Measurements from ENCODE around the gene RBBP8NL. TPM values are rescaled to one million over a fixed set of nuclear protein-coding genes. Genes with fewer than 3 reads are reported as not detected.

Gene RBBP8NL
- total RNA-seq, 2 donors from 2014 or later, result not detected

DNA sequence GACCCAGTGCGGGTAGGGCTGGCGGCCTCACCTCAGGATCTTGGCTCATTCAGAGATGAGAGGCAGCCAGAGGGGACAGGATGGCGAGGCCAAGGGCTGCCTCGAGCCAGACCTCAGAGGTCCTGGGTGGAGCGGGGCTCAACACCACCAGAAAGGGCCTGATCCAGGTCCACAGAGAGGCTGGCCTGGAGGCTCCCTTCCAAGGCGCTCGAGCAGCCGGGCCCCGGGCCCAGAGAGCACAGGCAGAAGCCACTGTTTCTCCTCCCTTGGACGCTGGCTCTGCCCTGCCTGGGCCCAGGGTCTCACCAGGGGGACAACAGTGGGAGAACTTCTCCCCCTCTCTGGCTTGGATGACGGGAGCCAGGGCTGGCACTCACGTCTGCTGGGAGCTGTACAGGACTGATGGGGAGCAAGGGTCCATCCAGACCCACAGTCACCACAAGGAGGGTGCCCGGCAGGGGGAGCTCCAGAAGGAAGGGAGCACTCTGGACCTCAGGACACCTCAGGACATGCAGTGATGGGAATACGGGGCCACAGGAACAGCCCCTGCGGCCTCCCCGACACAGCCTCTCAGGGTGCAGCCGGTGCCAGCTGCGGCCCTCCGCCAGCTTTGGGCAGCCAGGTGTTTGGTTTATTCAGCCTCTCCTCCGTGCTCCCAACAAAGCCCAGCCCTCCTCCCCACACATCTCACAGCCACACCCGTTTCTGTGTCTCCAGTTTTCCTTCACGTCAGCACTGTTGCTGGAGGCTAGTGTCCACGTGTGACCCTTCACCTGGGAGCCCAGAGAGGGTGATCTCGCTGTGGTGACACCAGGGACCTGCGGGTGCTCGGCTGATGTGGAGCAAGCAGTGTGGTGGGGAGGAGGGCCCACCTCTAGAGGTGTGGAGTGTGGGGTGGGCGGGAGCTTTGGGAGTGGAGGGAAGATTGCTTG is 31.8 kb downstream of the RBBP8NL start:
- H3K27ac Mint-ChIP-seq, result no peak overlapping the region
- H3K36me3 Mint-ChIP-seq, result peaks cover 0 to 8% of the 10 kb centered on the region in 2 donors
- ATAC-seq (peak in 1 of 2 donors; percentile 4), DNase-seq (ENCODE audit: low spot score in 2 of 2) (no peak)
- peaks cover 0 to 5% of the 10 kb centered on the region in 2 donors for H3K9me3 Mint-ChIP-seq

DNA sequence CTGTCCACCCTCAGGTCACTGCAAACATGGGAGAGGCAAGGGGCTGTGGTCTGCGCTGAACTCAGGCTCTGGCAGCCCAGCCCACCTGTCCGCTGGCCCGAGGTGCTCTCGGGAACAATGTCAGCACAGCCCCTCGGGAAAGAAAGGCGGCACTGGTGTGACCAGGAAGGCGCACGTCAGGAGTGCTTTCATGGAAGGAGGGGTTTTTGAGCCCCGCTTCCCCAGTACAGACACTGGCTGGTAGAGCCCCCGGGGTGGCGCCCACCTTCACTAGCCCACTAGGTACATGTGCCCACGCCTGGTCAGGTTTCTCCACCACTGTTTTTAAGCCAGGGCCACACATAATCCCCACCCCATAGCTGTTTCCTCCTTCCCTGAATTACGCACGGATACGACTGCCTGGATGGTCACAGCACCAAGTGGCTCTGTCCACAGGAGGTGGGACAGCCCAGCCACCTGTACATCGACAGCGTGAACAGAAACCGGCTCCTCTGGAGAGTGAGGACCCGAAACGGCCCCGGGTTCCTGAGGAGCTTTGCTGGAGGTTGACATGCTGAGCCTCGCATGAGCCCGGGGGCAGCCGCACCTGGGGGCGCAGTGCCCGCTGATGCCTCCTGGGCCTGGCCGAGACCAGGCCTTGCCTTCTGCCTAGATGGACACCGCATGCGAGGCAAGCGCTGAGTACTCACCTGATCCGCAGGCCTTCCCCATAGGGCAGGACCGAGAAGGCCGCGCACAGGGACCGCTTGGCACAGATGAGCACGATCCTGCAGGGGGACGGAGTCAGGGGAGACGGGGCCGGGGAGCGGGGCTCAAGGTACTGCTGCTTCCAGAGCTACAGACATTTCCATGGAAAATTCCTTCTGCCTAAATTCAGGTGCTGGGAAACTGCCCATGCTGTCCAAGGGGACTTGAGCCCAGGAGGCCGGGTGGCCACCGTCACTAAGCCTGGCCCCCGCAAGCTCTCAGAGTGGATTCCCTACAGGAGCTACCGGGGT is 32.8 kb downstream of the RBBP8NL start:
- Mint-ChIP-seq H3K36me3 (peaks cover 4 to 8% of the 10 kb centered on the region in 2 donors), H3K27ac (peak overlapping the region; percentile 36 to 55), H3K9me3 (peaks cover 0 to 5% of the 10 kb centered on the region in 2 donors)
- ATAC-seq (no peak), DNase-seq (ENCODE audit: low spot score in 2 of 2) (no peak)

DNA sequence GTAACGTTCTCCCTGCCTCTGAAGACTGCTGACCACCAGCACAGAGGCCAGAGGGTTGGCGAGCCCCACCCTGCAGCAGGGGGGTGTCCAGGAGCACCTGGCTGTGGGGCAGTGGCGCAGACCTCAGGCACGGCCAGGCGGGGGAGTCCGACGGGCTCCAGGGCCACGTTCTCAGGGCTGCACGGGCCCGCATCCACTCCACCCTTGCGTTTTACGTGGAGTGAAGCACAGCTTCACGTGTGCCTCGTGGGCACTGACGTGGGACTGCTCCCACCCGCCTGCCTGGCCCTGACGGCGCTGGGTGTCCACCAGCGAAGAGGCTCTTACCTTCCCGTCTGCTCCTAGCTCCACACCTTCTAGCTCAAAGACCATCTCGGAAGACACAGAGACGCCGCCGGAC is 33.5 kb downstream of the RBBP8NL start:
- Mint-ChIP-seq H3K27ac (peak overlapping the region in 1 of 2 donors; percentile 55), H3K9me3 (peaks cover 0 to 5% of the 10 kb centered on the region in 2 donors), H3K36me3 (peaks cover 11 to 14% of the 10 kb centered on the region in 2 donors)
- no peak for DNase-seq (ENCODE audit: low spot score in 2 of 2)
- ATAC-seq, result no peak

DNA sequence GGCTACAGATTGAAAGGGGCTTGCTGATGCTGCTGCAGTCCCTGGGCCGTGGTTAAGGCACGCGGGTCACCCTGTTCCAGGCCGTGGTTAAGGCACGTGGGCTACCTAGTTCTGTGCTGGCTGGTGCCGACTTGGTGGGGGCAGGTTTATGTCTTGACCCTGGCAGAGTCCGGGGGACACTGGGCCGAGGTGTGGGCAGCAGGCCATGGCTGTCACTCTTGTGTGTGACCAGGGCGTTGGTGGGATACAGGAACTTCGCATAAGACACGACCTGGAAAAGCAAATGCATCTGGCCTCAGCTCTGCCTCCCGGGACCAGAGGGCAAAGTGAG is 34.0 kb downstream of the RBBP8NL start:
- peaks cover 16 to 19% of the 10 kb centered on the region in 2 donors for H3K36me3 Mint-ChIP-seq
- no peak for ATAC-seq
- H3K9me3 Mint-ChIP-seq, result peaks cover 0 to 5% of the 10 kb centered on the region in 2 donors

DNA sequence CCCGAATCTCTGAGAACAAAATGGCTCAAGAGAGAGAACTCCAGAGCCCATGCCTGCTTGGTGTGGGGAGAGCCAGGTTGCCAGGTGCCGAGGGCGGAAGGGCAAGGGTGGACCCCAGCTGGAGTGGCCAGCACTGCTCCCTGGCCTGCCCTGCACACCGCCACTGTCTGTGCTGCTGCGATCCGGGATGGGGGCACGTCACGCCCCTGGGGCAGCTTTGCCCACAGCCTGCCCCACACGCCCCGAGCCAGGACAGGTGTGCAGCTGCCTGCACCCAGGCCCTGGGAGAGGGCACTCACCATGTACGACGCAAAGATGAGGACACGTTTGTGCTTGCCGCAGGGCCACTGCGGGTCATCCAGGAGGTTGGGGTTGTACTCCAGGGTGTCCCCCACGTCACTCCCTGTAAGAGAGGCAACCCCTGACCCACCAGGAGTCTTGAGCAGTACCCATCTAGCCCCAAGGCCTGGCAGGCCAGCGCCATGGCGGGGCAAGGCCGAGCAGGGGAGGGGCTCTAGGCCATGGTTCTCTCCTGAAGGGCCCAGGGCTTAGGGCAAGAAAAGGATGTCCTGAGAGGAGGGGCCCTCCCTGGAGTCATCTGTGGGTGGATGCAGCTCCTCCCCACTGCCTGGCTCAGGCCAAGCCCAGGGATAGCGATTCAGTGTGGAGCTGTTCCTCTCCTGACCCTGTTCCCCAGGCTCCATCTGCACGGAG is 34.6 kb downstream of the RBBP8NL start:
- ATAC-seq, result peak; percentile 14 to 35

More for the DNA sequence above, 34.0 kb downstream of the RBBP8NL start:
- H3K27ac Mint-ChIP-seq, result no peak overlapping the region
- no peak for DNase-seq (ENCODE audit: low spot score in 2 of 2)

DNA sequence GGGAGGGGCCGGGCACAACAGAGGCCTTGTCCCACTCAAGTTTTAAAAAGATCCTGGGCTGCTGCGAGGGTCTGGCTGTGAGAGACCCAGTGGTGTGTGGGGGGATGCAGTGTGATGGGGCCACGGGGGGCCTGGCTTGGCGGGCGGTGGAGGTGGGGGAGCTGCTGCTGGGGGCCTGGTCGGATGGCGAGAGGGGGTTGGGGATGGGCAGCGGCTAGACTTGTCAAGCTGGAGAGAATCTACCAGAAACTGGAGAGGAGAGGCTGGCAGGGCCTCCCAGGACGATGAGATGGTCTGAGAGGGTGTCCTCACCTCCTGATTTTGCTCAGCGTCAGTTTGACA is 35.3 kb downstream of the RBBP8NL start:
- no peak for DNase-seq (ENCODE audit: low spot score in 2 of 2)
- Mint-ChIP-seq H3K36me3 (peaks cover 24 to 27% of the 10 kb centered on the region in 2 donors), H3K9me3 (no peaks in the 10 kb centered on the region), H3K27ac (peak overlapping the region; percentile 38 to 65)
- no peak for ATAC-seq

More for the DNA sequence above, 34.6 kb downstream of the RBBP8NL start:
- H3K36me3 Mint-ChIP-seq, result peaks cover 22 to 24% of the 10 kb centered on the region in 2 donors
- no peaks in the 10 kb centered on the region for H3K9me3 Mint-ChIP-seq
- no peak for DNase-seq (ENCODE audit: low spot score in 2 of 2)
- H3K27ac Mint-ChIP-seq, result peak overlapping the region in 1 of 2 donors; percentile 38

DNA sequence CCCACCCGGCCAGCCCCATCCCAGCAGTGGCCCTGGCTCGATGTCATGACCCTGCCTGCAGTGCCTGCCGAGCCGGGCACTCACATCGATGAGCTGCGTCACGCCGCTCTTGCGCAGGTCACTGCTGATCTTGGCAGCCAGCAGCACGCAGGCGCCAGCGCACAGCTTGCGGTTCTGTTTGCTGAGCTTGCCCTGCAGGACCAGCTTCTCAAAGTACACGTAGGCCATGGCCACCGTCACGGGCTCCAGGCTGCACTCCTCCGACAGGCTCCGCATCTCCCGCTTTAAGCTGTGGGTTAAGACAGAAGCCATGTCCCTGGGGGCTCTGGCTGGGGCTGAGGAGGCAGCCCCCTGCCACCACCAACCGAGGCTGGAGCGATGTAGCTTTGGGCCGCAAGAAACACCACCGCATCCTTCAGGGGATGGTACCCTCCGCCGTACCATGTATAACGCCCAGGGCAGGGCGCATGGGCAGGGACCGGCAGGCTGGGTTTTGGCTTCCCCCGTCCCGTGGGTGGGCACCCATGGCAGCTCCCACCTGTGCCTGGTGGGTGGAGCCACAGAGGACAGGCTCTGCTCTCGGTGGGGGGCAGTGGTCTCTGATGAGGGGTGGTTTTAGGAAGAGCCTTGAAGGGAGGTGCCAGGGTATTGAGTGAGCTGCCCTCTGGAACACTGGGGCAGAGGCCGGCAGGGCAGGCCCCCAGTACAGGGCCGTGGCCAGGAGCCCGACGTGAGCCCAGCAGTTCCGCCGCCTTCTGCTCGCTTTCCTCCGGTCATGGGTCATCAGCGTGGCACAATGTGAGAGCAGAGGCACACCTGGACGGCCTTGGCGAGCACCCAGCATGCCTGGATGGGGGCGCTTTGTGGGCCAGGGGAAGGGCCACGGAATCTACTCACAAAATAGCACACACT is 35.9 kb downstream of the RBBP8NL start:
- no peak for DNase-seq (ENCODE audit: low spot score in 2 of 2)
- Mint-ChIP-seq H3K36me3 (peaks cover 23 to 27% of the 10 kb centered on the region in 2 donors), H3K27ac (peak overlapping the region; percentile 38 to 65), H3K9me3 (no peaks in the 10 kb centered on the region)
- no peak for ATAC-seq

DNA sequence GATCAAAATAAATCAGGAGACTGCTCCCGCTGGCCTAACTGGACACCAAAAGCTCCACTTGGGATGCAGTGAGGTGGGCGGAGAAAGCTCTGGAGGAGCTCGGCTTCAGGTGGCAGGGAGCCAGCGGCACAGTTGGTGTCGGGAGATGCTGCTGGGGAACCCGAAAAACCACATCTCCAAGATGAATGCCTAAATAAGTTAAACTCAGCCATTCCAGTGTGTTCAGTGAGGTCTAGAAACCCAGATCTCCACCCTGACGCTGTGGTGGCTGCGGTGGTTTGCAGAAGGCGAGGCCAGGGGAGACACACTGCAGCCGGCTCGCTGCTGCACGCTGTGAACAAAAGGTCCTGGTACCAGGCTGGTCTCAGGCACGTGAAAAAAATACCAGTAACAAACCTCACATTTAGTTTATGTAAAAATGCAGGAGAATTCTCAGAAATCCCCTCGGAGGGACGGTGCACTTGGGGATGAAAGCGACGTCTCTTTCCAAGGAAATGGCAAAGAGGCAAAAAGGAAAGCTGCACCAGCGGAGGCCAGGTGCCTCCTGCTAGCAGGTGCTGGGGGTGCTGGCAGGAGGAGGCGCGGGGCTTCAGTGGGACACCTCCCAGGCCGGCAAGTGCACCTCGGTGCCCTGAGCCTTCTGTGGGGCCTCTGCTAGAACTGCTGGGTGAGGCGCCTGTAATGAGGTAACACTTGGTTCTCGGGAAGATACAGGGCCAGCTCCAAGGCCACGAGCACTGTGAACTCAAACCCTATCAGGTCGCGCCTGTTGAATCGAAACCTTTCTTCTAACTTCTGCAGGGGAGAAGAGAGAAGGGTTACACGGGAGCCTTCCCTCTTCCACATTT is 36.8 kb downstream of the RBBP8NL start:
- no peak for DNase-seq (ENCODE audit: low spot score in 2 of 2)

DNA sequence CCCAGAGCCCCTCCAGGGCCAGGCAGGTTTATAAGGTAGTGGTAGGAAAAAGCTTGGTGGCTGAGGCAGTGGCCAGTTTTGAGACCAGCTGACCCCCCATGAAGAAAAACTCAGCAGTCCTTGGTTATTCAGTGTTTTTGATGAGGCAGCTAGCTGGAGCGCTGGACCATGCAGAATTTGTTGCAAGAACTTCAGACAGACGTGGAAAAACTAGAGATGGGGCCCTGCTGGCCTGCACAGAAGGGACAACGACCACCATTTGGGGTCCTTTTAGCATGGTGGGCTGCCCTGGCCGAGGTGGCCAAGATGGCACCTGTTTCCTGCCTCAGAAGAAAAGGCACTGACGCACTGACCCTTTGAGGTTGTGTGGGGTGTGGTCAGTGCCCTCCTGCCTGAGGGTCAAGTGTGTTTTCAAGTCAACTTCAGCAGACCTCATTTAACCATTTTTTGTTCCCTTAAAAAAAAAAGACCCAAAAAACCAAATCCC is 37.7 kb downstream of the RBBP8NL start:
- Mint-ChIP-seq H3K27ac (peak overlapping the region; percentile 60 to 89), H3K36me3 (peaks cover 29 to 32% of the 10 kb centered on the region in 2 donors), H3K9me3 (no peaks in the 10 kb centered on the region)
- DNase-seq (ENCODE audit: low spot score in 2 of 2) (no peak), ATAC-seq (no peak)

More for the DNA sequence above, 36.8 kb downstream of the RBBP8NL start:
- Mint-ChIP-seq H3K36me3 (peaks cover 29 to 32% of the 10 kb centered on the region in 2 donors), H3K9me3 (no peaks in the 10 kb centered on the region), H3K27ac (peak overlapping the region; percentile 9 to 72)
- ATAC-seq, result no peak

DNA sequence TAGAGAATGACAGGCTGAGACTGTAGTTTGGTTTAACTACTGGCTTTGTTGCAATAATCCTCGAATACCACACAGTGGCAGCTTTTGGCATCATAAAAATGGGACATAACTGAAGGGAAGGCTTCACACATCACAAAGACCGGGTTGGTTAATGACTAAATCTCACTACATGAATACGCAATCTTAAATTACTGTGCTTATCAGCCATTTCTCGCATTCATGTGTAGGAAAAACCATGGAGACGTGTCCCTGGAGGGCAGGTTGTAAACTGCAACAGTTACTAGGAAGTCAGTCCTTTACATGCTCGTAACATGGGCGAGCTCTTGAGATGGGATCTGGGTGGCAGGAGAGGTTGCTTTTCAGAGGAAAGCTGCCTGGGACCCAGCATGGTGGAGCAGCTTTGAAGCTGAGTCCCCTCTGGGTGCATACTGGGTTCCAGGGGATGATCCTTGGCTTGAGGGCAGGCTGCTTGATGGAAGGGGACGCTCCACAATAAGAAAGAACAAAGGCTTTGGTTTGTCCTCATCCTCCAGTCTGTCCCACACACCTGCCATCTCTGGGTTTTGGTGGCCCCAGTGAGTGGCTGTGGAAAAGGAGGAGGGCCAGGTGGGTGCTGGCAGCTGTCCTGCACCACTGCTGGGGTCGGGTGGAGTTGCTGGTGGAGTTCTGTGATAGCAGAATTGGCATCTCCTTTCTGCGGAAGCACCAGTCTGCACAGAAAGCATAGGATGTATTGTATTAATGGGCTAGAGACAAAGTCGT is 38.3 kb downstream of the RBBP8NL start:
- Mint-ChIP-seq H3K9me3 (no peaks in the 10 kb centered on the region), H3K36me3 (peaks cover 29 to 32% of the 10 kb centered on the region in 2 donors), H3K27ac (peak overlapping the region; percentile 60 to 93)

DNA sequence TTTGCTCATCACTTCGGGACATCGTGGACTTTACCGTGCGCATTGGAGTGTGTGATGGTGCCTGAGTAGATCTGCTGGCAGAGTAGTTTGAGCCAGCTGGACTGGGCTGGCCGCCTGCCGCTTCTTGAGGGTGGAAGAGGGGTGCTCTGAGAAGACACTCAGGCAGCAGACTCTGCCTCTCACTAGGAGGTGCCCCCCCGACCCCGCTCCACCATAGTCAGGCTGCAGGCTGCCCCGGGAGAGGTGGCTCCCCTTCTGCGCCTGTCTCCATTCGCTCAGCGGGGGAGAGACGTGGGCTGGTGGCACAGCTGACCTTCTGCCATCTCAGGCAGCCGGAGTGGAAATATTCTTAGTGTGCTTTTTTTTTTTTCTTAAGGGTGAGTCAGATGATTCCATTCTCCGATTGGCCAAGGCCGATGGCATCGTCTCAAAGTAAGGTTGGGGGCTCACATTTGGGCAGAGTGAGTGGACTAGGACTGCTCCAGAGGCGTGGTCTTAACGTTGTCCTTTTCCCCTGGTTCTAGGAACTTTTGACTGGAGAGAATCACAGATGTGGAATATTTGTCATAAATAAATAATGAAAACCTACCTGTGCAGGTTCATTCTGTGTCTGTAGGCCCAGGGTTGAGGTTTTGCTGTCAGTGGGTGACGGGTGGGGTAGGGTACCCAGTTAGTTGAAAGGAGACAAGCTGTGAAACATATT is 39.3 kb downstream of the RBBP8NL start:
- Mint-ChIP-seq H3K27ac (peak overlapping the region; percentile 88 to 93), H3K9me3 (no peaks in the 10 kb centered on the region), H3K36me3 (peaks cover 29 to 32% of the 10 kb centered on the region in 2 donors)
- ATAC-seq (no peak), DNase-seq (ENCODE audit: low spot score in 2 of 2) (no peak)

More for the DNA sequence above, 38.3 kb downstream of the RBBP8NL start:
- ATAC-seq, result no peak
- DNase-seq (ENCODE audit: low spot score in 2 of 2), result no peak

DNA sequence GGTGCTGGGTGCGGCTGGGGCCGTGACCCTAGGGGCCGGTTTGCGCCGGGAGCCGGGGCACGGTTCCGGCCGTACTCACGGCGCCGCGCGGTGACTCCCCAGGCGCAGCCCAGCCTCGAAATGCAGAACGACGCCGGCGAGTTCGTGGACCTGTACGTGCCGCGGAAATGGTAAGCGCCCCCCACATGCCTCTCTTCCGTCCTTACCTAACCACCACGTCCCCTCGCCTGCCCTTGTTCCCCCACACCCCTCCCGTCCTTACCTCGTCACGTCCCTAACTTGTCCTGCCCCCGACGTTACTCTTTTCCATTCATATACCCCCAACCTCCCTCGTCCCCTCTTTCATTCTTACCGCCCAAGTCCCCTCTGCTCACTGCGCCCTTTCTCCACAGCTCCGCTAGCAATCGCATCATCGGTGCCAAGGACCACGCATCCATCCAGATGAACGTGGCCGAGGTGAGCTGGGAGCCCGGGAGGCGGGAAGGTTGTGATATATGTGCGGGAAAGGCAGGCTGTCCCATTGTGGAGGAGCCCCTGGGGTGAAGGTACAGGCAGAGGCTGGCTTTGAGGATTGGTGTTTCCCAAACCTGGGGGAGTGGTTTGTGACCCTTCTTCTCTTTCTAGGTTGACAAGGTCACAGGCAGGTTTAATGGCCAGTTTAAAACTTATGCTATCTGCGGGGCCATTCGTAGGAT is 40.0 kb downstream of the RBBP8NL start:
- ATAC-seq, result no peak
- H3K36me3 Mint-ChIP-seq, result peaks cover 32 to 34% of the 10 kb centered on the region in 2 donors
- H3K9me3 Mint-ChIP-seq, result no peaks in the 10 kb centered on the region
- peak overlapping the region; percentile 88 to 93 for H3K27ac Mint-ChIP-seq
- no peak for DNase-seq (ENCODE audit: low spot score in 2 of 2)

All from activated naive CD4-positive, alpha-beta T cell treated with anti-CD3 and anti-CD28 coated beads, Interleukin-2, amount 50 U/mL, for 72 hours (primary cell).